DOHH2 (cell line): ENCODE data around the gene EEF2.

Experiments
- H3F3A ChIP-seq: fragments of 200-600 bp; sonication (generic), shearing (Covaris generic); 2 replicates; pipeline ENCODE4 v1.6.0; 2016; ENCODE audit warnings: antibody characterized with exemption, mild to moderate bottlenecking; ENCODE audit not compliant: control insufficient read depth, insufficient read depth
- H3K27ac ChIP-seq: fragments of 200-600 bp; sonication (generic); 2 replicates; pipeline ENCODE4 v1.5.1; 2014; ENCODE audit warnings: low read depth, mild to moderate bottlenecking, low read length, moderate library complexity
- H3K27me3 ChIP-seq: fragments of 200-600 bp; sonication (generic); 2 replicates; pipeline ENCODE4 v1.6.1; 2014; ENCODE audit warnings: mild to moderate bottlenecking, low read length, mixed read lengths; ENCODE audit not compliant: control insufficient read depth
- H3K36me3 ChIP-seq: fragments of 200-600 bp; sonication (generic); 2 replicates; pipeline ENCODE4 v1.6.1; 2014; ENCODE audit warnings: mild to moderate bottlenecking, low read length, moderate library complexity, mixed read lengths; ENCODE audit not compliant: control insufficient read depth
- H3K4me1 ChIP-seq: fragments of 200-600 bp; sonication (generic); 2 replicates; pipeline ENCODE4 v1.6.1; 2014; ENCODE audit warnings: mild to moderate bottlenecking, low read length, mixed read lengths; ENCODE audit not compliant: control insufficient read depth
- H3K4me2 ChIP-seq: fragments of 200-600 bp; sonication (generic); 2 replicates; pipeline ENCODE4 v1.6.0; 2014; ENCODE audit warnings: mild to moderate bottlenecking, low read length, moderate library complexity
- H3K4me3 ChIP-seq: fragments of 200-600 bp; sonication (generic); 2 replicates; pipeline ENCODE4 v1.5.1; 2014; ENCODE audit warnings: mild to moderate bottlenecking, low read length, mixed read lengths
- H3K79me2 ChIP-seq: fragments of 200-600 bp; sonication (generic); 2 replicates; pipeline ENCODE4 v1.6.1; 2014; ENCODE audit warnings: mild to moderate bottlenecking, low read length, mixed read lengths; ENCODE audit not compliant: control insufficient read depth
- H3K9me2 ChIP-seq: fragments of 200-600 bp; sonication (generic); replicated peaks from 2 replicates; pipeline ENCODE4 v1.6.1; 2014; ENCODE audit warnings: mild to moderate bottlenecking, low read length, mixed read lengths; ENCODE audit not compliant: control insufficient read depth
- H3K9me3 ChIP-seq: fragments of 200-600 bp; sonication (generic); 2 replicates; pipeline ENCODE4 v1.6.1; 2014; ENCODE audit warnings: antibody characterized with exemption, low read length, mixed read lengths; ENCODE audit not compliant: control insufficient read depth, insufficient read depth
- H4K20me1 ChIP-seq: fragments of 200-600 bp; sonication (generic); 2 replicates; pipeline ENCODE4 v1.6.0; 2014; ENCODE audit warnings: low read depth, mild to moderate bottlenecking, antibody characterized with exemption, low read length, moderate library complexity; ENCODE audit not compliant: control insufficient read depth, insufficient read depth
- CTCF ChIP-seq: fragments of 200-600 bp; sonication (generic); IDR thresholded peaks from one replicate; pipeline ENCODE4 v1.5.1; 2014; ENCODE audit warnings: antibody characterized with exemption, mild to moderate bottlenecking, low read depth, low read length; ENCODE audit not compliant: poor library complexity, severe bottlenecking
- EZH2phosphoT487 ChIP-seq: fragments of 200-600 bp; sonication (generic); IDR thresholded peaks from 2 replicates; pipeline ENCODE4 v1.6.1; 2017; ENCODE audit warnings: borderline replicate concordance, mild to moderate bottlenecking, antibody characterized with exemption, low read length, moderate library complexity, mixed read lengths

Gene EEF2

DNA sequence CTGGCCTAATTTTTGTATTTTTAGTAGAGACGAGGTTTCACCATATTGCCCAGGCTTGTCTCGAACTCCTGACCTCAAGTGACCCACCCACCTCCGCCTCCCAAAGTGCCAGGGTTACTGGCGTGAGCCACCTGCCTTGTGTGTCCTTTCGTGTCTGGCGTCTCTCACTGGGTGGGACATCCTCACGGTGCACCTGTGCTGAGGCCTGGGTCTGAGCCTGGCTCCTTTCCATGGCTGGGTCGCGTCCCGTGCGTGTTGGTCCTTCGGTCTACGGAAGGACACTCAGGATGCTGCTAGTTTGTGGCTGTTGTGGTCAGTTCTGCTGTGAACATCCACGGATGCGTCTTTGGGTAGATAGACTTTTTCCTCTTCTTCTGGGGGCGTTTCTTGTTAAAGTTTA is 41.9 kb upstream of the EEF2 start:
- Histone ChIP-seq H3K4me1 (no peaks in the 10 kb centered on the region), H3K27me3 (no peaks in the 10 kb centered on the region), H3K36me3 (peaks cover 4% of the 10 kb centered on the region; the same call in 1 of the 2 replicates), H4K20me1 (no peaks in the 10 kb centered on the region; the same call in 1 of the 2 replicates), H3K4me2 (no peak overlapping the region), H3K27ac (no peak overlapping the region), H3F3A (no peaks in the 10 kb centered on the region), H3K79me2 (peaks cover under 1% of the 10 kb centered on the region), H3K9me3 (no peaks in the 10 kb centered on the region), H3K4me3 (no peak overlapping the region), H3K9me2 (no peaks in the 10 kb centered on the region)
- TF ChIP-seq EZH2phosphoT487: no peak

DNA sequence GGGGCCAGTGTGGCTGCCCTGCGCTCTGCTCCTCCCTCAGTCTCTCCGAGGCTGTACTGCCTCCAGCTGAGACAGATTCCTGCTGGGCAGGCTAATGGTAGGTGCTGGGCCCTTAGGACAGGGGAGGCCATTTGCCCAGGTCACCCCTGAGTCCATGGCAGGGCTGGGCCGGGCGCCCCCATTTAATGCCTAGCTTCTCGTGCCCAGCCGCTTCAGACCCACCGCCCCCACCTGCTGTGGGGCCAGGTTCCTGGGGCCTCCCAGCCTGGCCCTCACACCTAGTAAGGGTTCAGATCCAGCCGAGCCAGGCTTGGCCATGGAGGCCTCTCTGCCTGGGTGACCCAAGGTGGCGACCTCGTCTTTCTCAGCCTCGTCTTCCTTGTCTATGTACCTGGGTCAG is 40.1 kb upstream of the EEF2 start:
- Histone ChIP-seq H4K20me1 (no peaks in the 10 kb centered on the region; the same call in 1 of the 2 replicates), H3K9me3 (no peaks in the 10 kb centered on the region), H3K9me2 (no peaks in the 10 kb centered on the region), H3K4me3 (no peak overlapping the region), H3K79me2 (peaks cover 19% of the 10 kb centered on the region), H3K4me2 (no peak overlapping the region), H3K27ac (no peak overlapping the region), H3K36me3 (no peaks in the 10 kb centered on the region; the same call in 1 of the 2 replicates), H3K27me3 (no peaks in the 10 kb centered on the region), H3K4me1 (no peaks in the 10 kb centered on the region), H3F3A (no peaks in the 10 kb centered on the region)
- TF ChIP-seq EZH2phosphoT487 (no peak), CTCF (no peak)

- H4K20me1 ChIP-seq: no peaks in the 10 kb centered on the region; the same call in 1 of the 2 replicates
- H3K4me1 ChIP-seq: no peaks in the 10 kb centered on the region
- no peaks in the 10 kb centered on the region; the same call in 1 of the 2 replicates for H3K36me3 ChIP-seq
- no peak overlapping the region for H3K4me2 ChIP-seq
- peaks cover 30% of the 10 kb centered on the region for H3K79me2 ChIP-seq
- no peaks in the 10 kb centered on the region for H3K9me3 ChIP-seq
- TF ChIP-seq CTCF (no peak), EZH2phosphoT487 (no peak)
- H3K9me2 ChIP-seq: no peaks in the 10 kb centered on the region
- no peak overlapping the region for H3K27ac ChIP-seq
- H3K27me3 ChIP-seq: no peaks in the 10 kb centered on the region
- H3K4me3 ChIP-seq: no peak overlapping the region
- H3F3A ChIP-seq: no peaks in the 10 kb centered on the region
Observed at GRCh38 chr19:4023600-4024398, 38.5 kb upstream of the EEF2 start.

DNA sequence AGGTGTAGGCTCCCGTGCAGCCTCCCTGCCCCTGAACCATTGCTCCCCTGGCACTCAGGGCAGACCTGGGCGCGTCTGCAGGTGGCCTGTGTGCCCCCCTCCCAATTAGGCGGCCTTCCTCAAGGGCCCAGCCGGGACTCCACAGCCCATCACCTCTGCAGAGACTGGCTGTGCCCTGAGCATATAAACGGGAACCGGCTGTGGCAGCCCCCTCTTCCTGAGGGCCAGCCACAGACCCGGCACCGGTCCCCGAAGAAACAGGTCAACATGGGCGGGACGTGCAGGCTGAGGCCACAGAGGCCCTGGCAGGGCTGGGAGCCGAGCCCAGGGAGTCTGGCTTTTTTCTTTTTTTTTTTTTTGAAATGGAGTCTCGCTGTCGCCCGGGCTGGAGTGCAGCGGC is 34.3 kb upstream of the EEF2 start:
- Histone ChIP-seq H3K4me3 (no peak overlapping the region), H3K9me3 (no peaks in the 10 kb centered on the region), H3K27me3 (no peaks in the 10 kb centered on the region), H4K20me1 (no peaks in the 10 kb centered on the region; the same call in 1 of the 2 replicates), H3K79me2 (peaks cover 65% of the 10 kb centered on the region), H3K4me2 (no peak overlapping the region), H3K4me1 (no peaks in the 10 kb centered on the region), H3K9me2 (no peaks in the 10 kb centered on the region), H3K27ac (no peak overlapping the region), H3F3A (no peaks in the 10 kb centered on the region), H3K36me3 (peaks cover 9% of the 10 kb centered on the region; the same call in 1 of the 2 replicates)
- TF ChIP-seq EZH2phosphoT487 (no peak), CTCF (no peak)
